ENCODE measurements around the gene NPBWR2. TPM values are rescaled to one million over a fixed set of nuclear protein-coding genes. Genes with fewer than 3 reads are reported as not detected.

The NPBWR2 gene
- total and polyA plus RNA-seq, 3 donors from 2014 or later: 0.19 TPM; not detected in 2

DNA sequence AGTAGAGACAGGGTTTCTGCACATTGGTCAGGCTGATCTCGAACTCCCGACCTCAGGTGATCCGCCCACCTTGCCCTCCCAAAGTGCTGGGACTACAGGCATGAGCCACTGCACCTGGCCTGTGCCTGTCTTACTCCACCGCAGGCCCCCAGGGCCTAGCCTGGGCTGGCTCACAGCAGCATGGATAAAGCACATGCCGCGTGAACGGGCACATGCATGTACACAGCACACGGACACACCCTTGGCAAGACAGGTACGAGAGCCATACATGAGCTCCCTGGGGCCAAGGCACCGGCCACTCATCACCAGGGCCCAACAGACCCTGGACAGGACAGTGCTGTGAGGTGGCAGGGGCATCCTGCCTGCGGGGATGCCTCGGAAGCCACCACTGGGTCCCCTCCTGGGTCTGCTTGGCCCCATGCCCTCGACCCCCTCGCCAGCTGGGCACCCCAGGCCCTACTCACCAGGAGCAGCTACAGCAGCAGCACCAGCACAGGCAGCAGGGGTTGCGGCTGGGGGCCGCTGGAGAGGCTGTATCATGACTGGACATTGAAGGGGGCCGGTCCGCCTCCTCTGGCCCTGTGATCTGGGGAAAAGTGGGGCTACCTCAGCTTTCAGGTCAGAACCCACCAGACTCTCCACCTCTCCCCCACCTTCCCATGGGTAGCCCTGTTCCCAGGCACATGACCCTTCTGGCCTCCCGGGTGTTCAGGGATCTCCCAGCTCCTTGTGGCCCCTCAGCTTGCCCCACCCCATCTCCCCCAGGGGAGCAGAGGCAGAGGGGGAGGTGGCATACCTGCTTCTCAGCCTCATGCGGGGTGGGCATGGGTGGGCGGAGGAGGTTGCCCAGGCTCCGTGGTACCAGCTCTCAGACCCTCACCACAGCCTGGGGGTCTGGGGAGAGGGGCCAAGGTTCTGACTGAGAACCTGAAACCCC, 31.0 kb downstream of the NPBWR2 start:
- 95 to 96% methylated on average over 7 to 20 of the region's 22 CpGs for WGBS, 2 donors
- no peak for TF ChIP-seq POLR2A (IDR thresholded peaks at IDR 0.05)
- TF ChIP-seq, protein P1, sequence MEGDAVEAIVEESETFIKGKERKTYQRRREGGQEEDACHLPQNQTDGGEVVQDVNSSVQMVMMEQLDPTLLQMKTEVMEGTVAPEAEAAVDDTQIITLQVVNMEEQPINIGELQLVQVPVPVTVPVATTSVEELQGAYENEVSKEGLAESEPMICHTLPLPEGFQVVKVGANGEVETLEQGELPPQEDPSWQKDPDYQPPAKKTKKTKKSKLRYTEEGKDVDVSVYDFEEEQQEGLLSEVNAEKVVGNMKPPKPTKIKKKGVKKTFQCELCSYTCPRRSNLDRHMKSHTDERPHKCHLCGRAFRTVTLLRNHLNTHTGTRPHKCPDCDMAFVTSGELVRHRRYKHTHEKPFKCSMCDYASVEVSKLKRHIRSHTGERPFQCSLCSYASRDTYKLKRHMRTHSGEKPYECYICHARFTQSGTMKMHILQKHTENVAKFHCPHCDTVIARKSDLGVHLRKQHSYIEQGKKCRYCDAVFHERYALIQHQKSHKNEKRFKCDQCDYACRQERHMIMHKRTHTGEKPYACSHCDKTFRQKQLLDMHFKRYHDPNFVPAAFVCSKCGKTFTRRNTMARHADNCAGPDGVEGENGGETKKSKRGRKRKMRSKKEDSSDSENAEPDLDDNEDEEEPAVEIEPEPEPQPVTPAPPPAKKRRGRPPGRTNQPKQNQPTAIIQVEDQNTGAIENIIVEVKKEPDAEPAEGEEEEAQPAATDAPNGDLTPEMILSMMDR (IDR thresholded peaks at IDR 0.05): no peak
- no peak for DNase-seq
- Histone ChIP-seq H3K27ac (no peak overlapping the region), H3K4me3 (no peak overlapping the region), H3K4me1 (peaks cover 13% of the 10 kb centered on the region), H3K27me3 (no peaks in the 10 kb centered on the region), H3K9me3 (no peaks in the 10 kb centered on the region), H3K36me3 (ENCODE audit: low read depth, missing control alignments) (no peaks in the 10 kb centered on the region)
- intact Hi-C loops (cut with DNase I; ENCODE audit: low total_unique reads): no loop called here

DNA sequence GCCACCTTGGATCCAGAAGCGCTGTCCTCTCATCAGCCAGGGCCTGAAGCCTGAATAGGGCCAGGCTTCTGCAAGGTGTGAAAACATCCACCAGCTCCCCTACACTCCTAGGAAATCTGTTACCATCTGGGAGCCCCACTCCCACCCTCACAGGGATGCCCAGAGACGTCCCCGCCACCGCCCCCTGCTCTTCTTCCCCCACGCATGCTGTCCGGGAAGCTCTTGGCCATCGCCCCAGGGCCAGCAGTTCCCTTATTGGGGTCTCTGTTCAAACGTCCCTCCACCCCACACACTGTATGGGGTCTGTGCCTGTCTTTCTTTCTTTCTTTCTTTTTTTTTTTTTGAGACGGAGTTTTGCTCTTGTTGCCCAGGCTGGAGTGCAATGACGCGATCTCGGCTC, 31.8 kb downstream of the NPBWR2 start:
- Histone ChIP-seq H3K4me3 (no peak overlapping the region), H3K9me3 (no peaks in the 10 kb centered on the region), H3K27me3 (no peaks in the 10 kb centered on the region), H3K27ac (no peak overlapping the region), H3K36me3 (ENCODE audit: low read depth, missing control alignments) (no peaks in the 10 kb centered on the region), H3K4me1 (peaks cover 13% of the 10 kb centered on the region)
- 87 to 93% methylated on average over 12 of the region's 12 CpGs for WGBS, 2 donors
- TF ChIP-seq, protein P1 (IDR thresholded peaks at IDR 0.05): no peak
- TF ChIP-seq POLR2A (IDR thresholded peaks at IDR 0.05): no peak
- intact Hi-C loops (cut with DNase I; ENCODE audit: low total_unique reads): no loop called here
- no peak for DNase-seq

DNA sequence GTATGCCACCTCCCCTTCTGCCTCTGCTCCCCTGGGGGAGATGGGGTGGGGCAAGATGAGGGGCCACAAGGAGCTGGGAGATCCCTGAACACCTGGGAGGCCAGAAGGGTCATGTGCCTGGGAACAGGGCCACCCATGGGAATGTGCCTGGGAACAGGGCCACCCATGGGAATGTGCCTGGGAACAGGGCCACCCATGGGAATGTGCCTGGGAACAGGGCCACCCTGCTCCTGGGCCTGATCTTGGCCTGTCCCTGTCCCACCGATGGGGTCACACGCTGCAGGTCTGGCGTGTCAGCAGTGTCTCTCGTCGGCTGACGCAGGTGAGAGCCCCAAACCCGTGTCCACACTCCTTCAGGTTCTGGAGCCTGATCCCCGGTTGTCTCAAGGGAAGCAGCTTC, 32.4 kb downstream of the NPBWR2 start:
- Histone ChIP-seq H3K27ac (no peak overlapping the region), H3K9me3 (no peaks in the 10 kb centered on the region), H3K4me3 (no peak overlapping the region), H3K27me3 (no peaks in the 10 kb centered on the region), H3K36me3 (ENCODE audit: low read depth, missing control alignments) (no peaks in the 10 kb centered on the region), H3K4me1 (peaks cover 10% of the 10 kb centered on the region)
- intact Hi-C loops (cut with DNase I; ENCODE audit: low total_unique reads): no loop called here
- no peak for DNase-seq
- TF ChIP-seq, protein P1 (IDR thresholded peaks at IDR 0.05): no peak
- no peak for TF ChIP-seq POLR2A (IDR thresholded peaks at IDR 0.05)
- 94 to 100% methylated on average over 1 to 8 of the region's 8 CpGs for WGBS, 2 donors

DNA sequence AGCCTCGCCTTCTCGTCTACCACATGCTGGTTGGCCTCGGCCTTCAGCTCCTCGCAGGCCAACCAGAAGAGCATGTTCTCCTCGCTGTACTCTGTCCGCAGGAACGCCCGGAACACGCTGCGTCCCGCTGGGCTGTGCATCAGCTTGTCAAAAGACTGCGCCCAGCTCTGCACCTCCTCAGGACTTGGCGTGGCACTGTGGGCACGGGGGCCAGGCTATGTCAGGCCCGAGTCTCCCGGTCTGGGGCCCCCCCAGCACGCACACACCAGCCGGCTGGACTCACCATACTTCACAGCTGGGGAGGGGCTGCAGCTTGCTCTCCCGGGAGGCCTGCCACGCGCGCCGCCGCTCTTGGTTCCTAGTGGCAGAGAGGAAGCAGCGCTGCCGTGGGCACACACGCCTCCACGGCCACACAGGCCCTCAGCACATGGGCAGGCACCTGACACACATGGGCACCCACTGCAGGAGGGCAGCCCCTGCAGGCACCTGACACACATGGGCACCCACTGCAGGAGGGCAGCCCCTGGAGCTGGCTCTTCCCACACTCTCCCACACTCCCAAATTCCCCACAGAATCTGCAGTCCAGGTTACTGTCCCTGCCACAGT, 33.1 kb downstream of the NPBWR2 start:
- no peaks in the 10 kb centered on the region for H3K36me3 ChIP-seq (ENCODE audit: low read depth, missing control alignments)
- H3K4me1 ChIP-seq: peaks cover 8% of the 10 kb centered on the region
- WGBS, 2 donors: 93 to 100% methylated on average over 5 to 28 of the region's 28 CpGs
- no peak overlapping the region for H3K27ac ChIP-seq
- no peak for DNase-seq
- intact Hi-C loops (cut with DNase I; ENCODE audit: low total_unique reads): no loop called here
- no peak overlapping the region for H3K4me3 ChIP-seq
- H3K9me3 ChIP-seq: no peaks in the 10 kb centered on the region
- TF ChIP-seq POLR2A (IDR thresholded peaks at IDR 0.05): no peak
- TF ChIP-seq, protein P1 (IDR thresholded peaks at IDR 0.05): no peak
- H3K27me3 ChIP-seq: no peaks in the 10 kb centered on the region
